Hepatocyte (in vitro differentiated cells): ENCODE results near the gene UCHL5.

Source experiments
- CTCF ChIP-seq: fragments of 200-600 bp; sonication (generic); IDR thresholded peaks from 2 replicates; pipeline ENCODE4 v1.5.1; 2016; ENCODE audit warnings: antibody characterized with exemption, mild to moderate bottlenecking; ENCODE audit not compliant: poor library complexity
- EZH2 ChIP-seq: fragments of 200-600 bp; sonication (generic); IDR thresholded peaks from 2 replicates; pipeline ENCODE4 v1.6.1; 2016; ENCODE audit warnings: antibody characterized with exemption, mild to moderate bottlenecking, borderline replicate concordance
- EZH2phosphoT487 ChIP-seq: fragments of 200-600 bp; sonication (generic); IDR thresholded peaks from one replicate; pipeline ENCODE4 v1.6.1; 2018; ENCODE audit warnings: antibody characterized with exemption, mild to moderate bottlenecking, low read depth, moderate library complexity; ENCODE audit not compliant: unreplicated experiment, severe bottlenecking

DNA sequence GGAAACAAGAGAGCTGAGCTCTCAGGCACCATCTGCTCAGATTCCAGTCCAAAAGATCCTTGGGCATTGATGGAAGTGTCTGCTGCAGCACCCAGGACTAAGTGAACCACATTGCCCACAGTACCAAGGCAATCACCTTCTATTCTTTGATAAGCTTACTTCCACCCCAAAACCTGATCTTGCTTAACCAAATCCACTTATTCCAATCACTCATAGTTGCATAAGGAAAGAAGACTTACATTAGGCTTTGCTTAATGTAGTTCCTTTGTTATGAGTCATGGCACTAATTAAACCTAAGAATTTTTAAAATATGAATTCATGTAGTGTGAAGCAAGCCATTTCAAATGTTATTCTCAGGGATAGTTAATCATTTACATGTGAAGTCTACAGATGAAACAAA is 84.5 kb downstream of the UCHL5 start:
- TF ChIP-seq CTCF, result no peak
- no peak for TF ChIP-seq EZH2
- no peak for TF ChIP-seq EZH2phosphoT487
